ENCODE measurements around the gene IFT172.
"Not testable (repeated sequence)": the region's sequence is repeated elsewhere in the genome, so short reads cannot be mapped to it uniquely, and the experiment has no call there.

IFT172 gene

GRCh38 chr2:27428213-27428977 is 61.1 kb downstream of the IFT172 start, which contains the start of gene NRBP1:
NRBP1 (plus strand) TSS chr2:27428631; CDS start chr2:27433274, 4,643 bp downstream.
- Histone ChIP-seq H3K27ac (replicated peaks) (peak within 1 kb of the TSS; percentile 93), H3K4me3 (replicated peaks; ENCODE audit: insufficient read depth, low read length) (peak within 1 kb of the TSS; percentile 99), H3K27me3 (ENCODE audit: insufficient read depth, poor library complexity, severe bottlenecking) (no peaks in the 10 kb centered on the region)
- DNase-seq (ENCODE audit: low read depth in 1 of 2, low spot score in 1 of 2): peak; percentile 80 to 93
- TF ChIP-seq GABPA (IDR thresholded peaks at IDR 0.05; ENCODE audit: low read depth) (no peak), REST (IDR thresholded peaks at IDR 0.05; ENCODE audit: insufficient replicate concordance, low read depth) (no peak), SPI1 (IDR thresholded peaks at IDR 0.05; ENCODE audit: borderline replicate concordance, low read depth) (no peak), CTCF (IDR thresholded peaks at IDR 0.05; ENCODE audit: insufficient read depth, low read length) (no peak), POLR2AphosphoS5 (IDR thresholded peaks at IDR 0.05; ENCODE audit: low read depth) (peak; percentile 55; the same call in 1 of the 2 replicates)

- DNase-seq (ENCODE audit: low read depth in 1 of 2, low spot score in 1 of 2): no peak
- no peak for TF ChIP-seq GABPA (IDR thresholded peaks at IDR 0.05; ENCODE audit: low read depth)
- no peak for TF ChIP-seq REST (IDR thresholded peaks at IDR 0.05; ENCODE audit: insufficient replicate concordance, low read depth)
- no peak for TF ChIP-seq POLR2AphosphoS5 (IDR thresholded peaks at IDR 0.05; ENCODE audit: low read depth)
- no peak for TF ChIP-seq CTCF (IDR thresholded peaks at IDR 0.05; ENCODE audit: insufficient read depth, low read length)
- TF ChIP-seq SPI1 (IDR thresholded peaks at IDR 0.05; ENCODE audit: borderline replicate concordance, low read depth): no peak
- H3K27ac ChIP-seq (replicated peaks): peak overlapping the region; percentile 93
- no peaks in the 10 kb centered on the region for H3K27me3 ChIP-seq (ENCODE audit: insufficient read depth, poor library complexity, severe bottlenecking)
- H3K4me3 ChIP-seq (replicated peaks; ENCODE audit: insufficient read depth, low read length): peak overlapping the region; percentile 99
Measured at GRCh38 chr2:27427863-27428212, 61.7 kb downstream of the IFT172 start.

GRCh38 chr2:27425039-27425438 is 64.5 kb downstream of the IFT172 start:
- not testable (repeated sequence) for H3K27me3 ChIP-seq (ENCODE audit: insufficient read depth, poor library complexity, severe bottlenecking); H3K4me3 ChIP-seq (replicated peaks; ENCODE audit: insufficient read depth, low read length); H3K27ac ChIP-seq (replicated peaks); DNase-seq (ENCODE audit: low read depth in 1 of 2, low spot score in 1 of 2)

GRCh38 chr2:27422958-27423357 is 66.6 kb downstream of the IFT172 start:
- TF ChIP-seq CTCF (IDR thresholded peaks at IDR 0.05; ENCODE audit: insufficient read depth, low read length) (no peak), REST (IDR thresholded peaks at IDR 0.05; ENCODE audit: insufficient replicate concordance, low read depth) (no peak)
- Histone ChIP-seq H3K4me3 (replicated peaks; ENCODE audit: insufficient read depth, low read length) (no peak overlapping the region), H3K27me3 (ENCODE audit: insufficient read depth, poor library complexity, severe bottlenecking) (no peaks in the 10 kb centered on the region), H3K27ac (replicated peaks) (no peak overlapping the region)
- no peak for DNase-seq (ENCODE audit: low read depth in 1 of 2, low spot score in 1 of 2)
